Naive thymus-derived CD4-positive, alpha-beta T cell (primary cell): ENCODE results near the gene COL5A3. TPM values are rescaled to one million over a fixed set of nuclear protein-coding genes. Genes with fewer than 3 reads are reported as not detected.

ENCODE experiments used
- ATAC-seq: fragments of 150-1000 bp; cut with Tn5 transposase; 2 replicates; pipeline ENCODE4 v1.10.0; 2021; ENCODE audit warnings: mild to moderate bottlenecking, moderate library complexity
- CTCF ChIA-PET: fragments of 350-600 bp; sonication (Branson Sonifier 250); formaldehyde crosslinking; loops from one replicate; lab custom pipeline; 2021; ENCODE audit warnings: antibody characterized with exemption; lab: Charles Lee
- POLR2A ChIA-PET: fragments of 350-600 bp; sonication (Branson Sonifier 250); formaldehyde crosslinking; loops from one replicate; lab custom pipeline; 2021; ENCODE audit warnings: antibody characterized with exemption, inconsistent platforms; lab: Charles Lee
- DNase-seq, 9 donors: peaks; one replicate each; pipeline versions ENCODE4 v3.0.0 to v3.0.0-alpha.2; 2020 to 2022; ENCODE audit warnings: mixed read lengths in 1 of 9
- H3K27ac ChIP-seq: one replicate; pipeline ENCODE4 v1.7.0; 2013; ENCODE audit warnings: mild to moderate bottlenecking, low read depth, low read length, moderate library complexity
- H3K27me3 ChIP-seq, 2 donors: one replicate each; pipeline ENCODE4 v1.7.0; 2013; ENCODE audit warnings: low read length in 2 of 2, mild to moderate bottlenecking in 2 of 2, moderate library complexity in 2 of 2; ENCODE audit not compliant: control insufficient read depth in 2 of 2, insufficient read depth in 2 of 2
- H3K36me3 ChIP-seq, 3 experiments: 1 replicate in 2 of 3; 2 replicates in 1 of 3; pipeline ENCODE4 v1.7.0; 2013; ENCODE audit warnings: low read length in 3 of 3, mild to moderate bottlenecking in 3 of 3, moderate library complexity in 1 of 3; ENCODE audit not compliant: insufficient read depth in 3 of 3, control insufficient read depth in 2 of 3
- H3K4me1 ChIP-seq, 2 donors: one replicate each; pipeline ENCODE4 v1.7.0; 2013; ENCODE audit warnings: low read length in 2 of 2, mild to moderate bottlenecking in 2 of 2, moderate library complexity in 1 of 2; ENCODE audit not compliant: control insufficient read depth in 2 of 2, insufficient read depth in 2 of 2
- H3K4me3 ChIP-seq: 2 replicates; pipeline ENCODE4 v1.7.0; 2013; ENCODE audit warnings: mild to moderate bottlenecking, low read length
- H3K9me3 ChIP-seq, 3 experiments: 1 replicate in 2 of 3; 2 replicates in 1 of 3; pipeline ENCODE4 v1.7.0; 2013; ENCODE audit warnings: low read length in 3 of 3; ENCODE audit not compliant: control insufficient read depth in 2 of 3
- H3K27ac Mint-ChIP-seq, 9 donors: one replicate each; pipeline ENCODE4 v1.8.0; 2020 to 2022; ENCODE audit warnings: mixed read lengths in 9 of 9, mild to moderate bottlenecking in 8 of 9, moderate library complexity in 5 of 9, inconsistent platforms in 2 of 9
- H3K27me3 Mint-ChIP-seq, 5 donors: one replicate each; pipeline ENCODE4 v1.8.0; 2021 to 2022; ENCODE audit warnings: mixed read lengths in 5 of 5, mild to moderate bottlenecking in 1 of 5
- H3K36me3 Mint-ChIP-seq, 5 donors: one replicate each; pipeline ENCODE4 v1.8.0; 2020 to 2022; ENCODE audit warnings: mixed read lengths in 5 of 5, mild to moderate bottlenecking in 3 of 5, inconsistent platforms in 1 of 5
- H3K4me1 Mint-ChIP-seq, 7 donors: one replicate each; pipeline ENCODE4 v1.8.0; 2020 to 2022; ENCODE audit warnings: mixed read lengths in 7 of 7, mild to moderate bottlenecking in 3 of 7, inconsistent platforms in 1 of 7
- H3K4me3 Mint-ChIP-seq, 10 donors: one replicate each; pipeline ENCODE4 v1.8.0; 2020 to 2022; ENCODE audit warnings: mild to moderate bottlenecking in 10 of 10, mixed read lengths in 10 of 10, moderate library complexity in 6 of 10, inconsistent platforms in 2 of 10
- H3K9me3 Mint-ChIP-seq, 11 donors: one replicate each; pipeline ENCODE4 v1.8.0; 2020 to 2022; ENCODE audit warnings: mixed read lengths in 11 of 11, mild to moderate bottlenecking in 4 of 11, inconsistent platforms in 1 of 11, moderate library complexity in 1 of 11
- intact Hi-C, 2 donors: fragments of 100-400 bp; cut with micrococcal nuclease; formaldehyde crosslinking; loops; one replicate each; pipeline ENCODE4 v1.15.1; 2023
- polyA plus RNA-seq, 2 donors: library from polyadenylated mRNA; unstranded; fragments of 300-500 nt; fragmentation: Illumina TruSeq; gene quantifications; one replicate each; pipeline ENCODE4 v1.2.3, GENCODE V29; 2021
- total RNA-seq, 6 experiments: library from RNA in 5 of 6; stranded (reverse) in 5 of 6; gene quantifications; 1 replicate in 5 of 6; 2 replicates in 1 of 6; pipeline ENCODE4 v1.2.3 and lab custom pipeline; 2021 to 2026

Gene COL5A3
- total and polyA plus RNA-seq, 7 experiments from 2014 or later = 0.05 to 1.9 (median 0.09) TPM; not detected in 3

DNA sequence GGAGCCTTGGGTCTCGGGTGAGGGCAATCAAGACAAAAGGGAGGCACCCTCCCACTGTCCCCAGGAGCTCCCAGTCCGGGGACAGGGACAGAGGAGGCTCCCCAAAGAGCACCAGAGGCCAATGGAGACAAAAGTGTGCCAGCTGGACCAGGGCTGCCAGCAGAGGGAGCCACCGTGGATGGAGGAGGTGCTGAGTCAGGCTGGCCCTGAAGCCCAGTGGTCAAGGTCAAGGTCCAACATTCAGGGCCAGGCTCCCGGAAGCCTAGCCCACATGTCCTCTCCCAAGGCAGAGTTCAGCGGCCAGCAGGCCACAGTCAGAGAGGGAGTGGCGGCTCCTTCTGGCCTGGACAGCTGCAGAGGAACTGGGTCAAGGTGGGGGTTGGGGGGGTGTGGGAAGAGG lies 8.4 kb downstream of the COL5A3 start:
- ATAC-seq (no peak), DNase-seq (peak in 1 of 9 donors; percentile 29)
- Mint-ChIP-seq H3K9me3 (peaks cover 0 to 4% (median 0%) of the 10 kb centered on the region in 11 donors), H3K4me1 (peaks cover 0 to 14% (median 7%) of the 10 kb centered on the region in 7 donors), H3K27ac (peak overlapping the region in 1 of 9 donors; percentile 22), H3K36me3 (no peaks in the 10 kb centered on the region), H3K27me3 (peaks cover 9 to 56% (median 46%) of the 10 kb centered on the region in 5 donors), H3K4me3 (no peak overlapping the region)
- Histone ChIP-seq H3K4me1 (peaks cover 0 to 3% of the 10 kb centered on the region in 2 donors), H3K27me3 (no peaks in the 10 kb centered on the region), H3K4me3 (no peak overlapping the region), H3K27ac (no peak overlapping the region), H3K9me3 (no peaks in the 10 kb centered on the region), H3K36me3 (no peaks in the 10 kb centered on the region)
- ChIA-PET POLR2A (no interaction called here), CTCF (interaction anchor here (0.6 kb wide), 1 partner anchor 80 kb away, joined by 3 read pairs; no protein-coding TSS in a partner anchor)
- intact Hi-C loops = loop anchor here in 1 of 2 donors (5.0 kb wide), 2 partner anchors 155 to 865 kb away; no protein-coding TSS in a partner anchor

DNA sequence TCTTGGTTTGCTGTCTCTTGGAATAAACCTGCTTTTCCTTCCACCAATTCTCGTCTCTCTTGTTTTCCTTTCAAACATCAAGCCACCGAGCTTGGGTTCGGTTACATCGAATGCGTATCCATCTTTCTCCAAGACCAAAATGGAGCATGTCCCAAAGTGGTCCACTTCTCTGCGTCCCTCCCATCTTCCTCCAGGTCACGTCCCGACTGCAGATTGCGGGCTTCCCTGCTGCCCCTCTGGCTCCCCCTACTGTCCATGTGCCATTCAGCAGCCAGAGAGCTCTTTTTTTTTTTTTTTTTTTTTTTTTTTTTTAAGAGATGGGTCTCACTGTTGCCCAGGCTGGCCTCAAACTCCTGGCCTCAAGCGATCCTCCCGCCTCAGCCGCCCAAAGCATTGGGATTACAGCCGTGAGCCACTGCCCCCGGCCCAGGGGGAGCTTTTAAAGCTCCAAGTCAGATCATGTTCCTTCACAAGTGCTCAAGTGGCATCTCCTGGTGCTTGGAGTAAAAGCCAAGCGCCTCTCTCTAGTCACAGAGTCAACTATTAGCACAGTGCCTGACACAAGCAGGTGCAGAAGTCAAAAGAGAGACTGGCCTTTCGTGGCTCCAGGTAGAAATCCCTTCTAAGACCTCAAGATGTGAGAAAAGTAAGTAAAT lies 10.0 kb downstream of the COL5A3 start:
- ATAC-seq = peak; percentile 54
- H3K27ac Mint-ChIP-seq = peak overlapping the region in 2 of 9 donors; percentile 17 to 28
- Histone ChIP-seq H3K9me3 (no peaks in the 10 kb centered on the region), H3K27ac (no peak overlapping the region), H3K4me3 (no peak overlapping the region), H3K27me3 (no peaks in the 10 kb centered on the region), H3K4me1 (peaks cover 0 to 3% of the 10 kb centered on the region in 2 donors), H3K36me3 (no peaks in the 10 kb centered on the region)
- H3K4me3 Mint-ChIP-seq = no peak overlapping the region
- DNase-seq = peak; percentile 34 to 74 (median 48)
- H3K9me3 Mint-ChIP-seq = peaks cover 0 to 3% (median 0%) of the 10 kb centered on the region in 11 donors
- peaks cover 0 to 8% (median 6%) of the 10 kb centered on the region in 7 donors for H3K4me1 Mint-ChIP-seq
- peaks cover 5 to 54% (median 45%) of the 10 kb centered on the region in 5 donors for H3K27me3 Mint-ChIP-seq
- intact Hi-C loops = loop anchor here (1.0 to 5.0 kb wide), 3 partner anchors 69 to 863 kb away; no protein-coding TSS in a partner anchor
- H3K36me3 Mint-ChIP-seq = no peaks in the 10 kb centered on the region
- ChIA-PET POLR2A (interaction anchor here (0.6 kb wide), 1 partner anchor 147 kb away, joined by 3 read pairs; no protein-coding TSS in a partner anchor), CTCF (interaction anchor here (0.6 to 1.3 kb wide), 8 partner anchors 8 to 1169 kb away, joined by 3 to 5 read pairs (median 4); no protein-coding TSS in a partner anchor)

DNA sequence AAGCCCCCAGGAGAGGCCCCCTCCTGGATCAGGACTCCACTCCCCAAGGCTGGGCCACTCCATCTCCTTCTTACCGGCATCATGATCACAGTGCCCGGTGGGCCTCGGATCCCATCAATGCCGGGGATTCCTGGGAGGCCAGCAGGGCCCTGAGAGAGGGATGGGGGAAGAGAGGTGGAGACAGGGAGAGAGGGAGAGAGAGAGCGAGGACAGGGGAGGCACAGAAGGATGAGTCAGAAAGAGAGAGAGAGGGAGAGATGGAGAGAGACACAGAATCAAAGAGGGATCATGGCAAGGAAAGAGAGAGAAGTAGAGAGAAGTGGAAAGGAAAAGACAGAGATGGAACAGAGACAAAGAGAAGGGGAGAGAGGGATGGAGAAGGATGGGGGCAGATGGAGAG lies 13.8 kb downstream of the COL5A3 start:
- no peak overlapping the region for H3K27ac Mint-ChIP-seq
- H3K27me3 Mint-ChIP-seq = peaks cover 5 to 34% (median 28%) of the 10 kb centered on the region in 5 donors
- no peak for DNase-seq
- H3K27me3 ChIP-seq = no peaks in the 10 kb centered on the region
- intact Hi-C loops = no loop called here
- H3K4me1 Mint-ChIP-seq = peaks cover 0 to 7% (median 5%) of the 10 kb centered on the region in 7 donors
- no peaks in the 10 kb centered on the region for H3K36me3 Mint-ChIP-seq
- no peaks in the 10 kb centered on the region for H3K9me3 ChIP-seq
- ATAC-seq = no peak
- H3K27ac ChIP-seq = no peak overlapping the region
- no peak overlapping the region for H3K4me3 Mint-ChIP-seq
- H3K9me3 Mint-ChIP-seq = peaks cover 0 to 1% (median 0%) of the 10 kb centered on the region in 11 donors
- peaks cover 0 to 3% of the 10 kb centered on the region in 2 donors for H3K4me1 ChIP-seq
- H3K36me3 ChIP-seq = no peaks in the 10 kb centered on the region
- ChIA-PET CTCF (no interaction called here), POLR2A (no interaction called here)
- no peak overlapping the region for H3K4me3 ChIP-seq

DNA sequence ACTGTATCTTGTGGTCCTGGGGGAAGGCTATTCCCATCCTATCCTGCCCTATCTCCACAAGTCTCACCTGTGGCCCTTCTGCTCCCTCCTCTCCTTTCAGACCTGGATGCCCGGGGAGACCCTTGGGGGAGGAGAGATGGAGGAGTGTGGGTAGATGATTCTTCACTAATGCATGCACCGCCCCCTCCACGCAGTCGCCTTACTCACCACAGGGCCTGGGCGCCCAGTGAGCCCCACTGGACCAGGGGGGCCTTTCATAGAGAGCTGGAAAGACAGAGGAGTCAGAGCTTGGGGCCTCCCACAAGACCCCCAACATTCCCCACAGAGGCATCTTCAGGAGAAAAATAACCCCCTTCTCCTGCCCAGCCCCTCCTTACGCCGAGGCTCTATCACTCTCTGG lies 14.3 kb downstream of the COL5A3 start:
- H3K27me3 ChIP-seq = no peaks in the 10 kb centered on the region
- no peaks in the 10 kb centered on the region for H3K9me3 ChIP-seq
- ATAC-seq (no peak), DNase-seq (no peak)
- Mint-ChIP-seq H3K27me3 (peaks cover 5 to 36% (median 24%) of the 10 kb centered on the region in 5 donors), H3K4me3 (no peak overlapping the region), H3K4me1 (peaks cover 0 to 7% (median 5%) of the 10 kb centered on the region in 7 donors), H3K36me3 (no peaks in the 10 kb centered on the region), H3K9me3 (peaks cover 0 to 1% (median 0%) of the 10 kb centered on the region in 11 donors), H3K27ac (no peak overlapping the region)
- H3K4me3 ChIP-seq = no peak overlapping the region
- no peak overlapping the region for H3K27ac ChIP-seq
- ChIA-PET CTCF (no interaction called here), POLR2A (no interaction called here)
- intact Hi-C loops = no loop called here
- no peaks in the 10 kb centered on the region for H3K36me3 ChIP-seq
- peaks cover 0 to 3% of the 10 kb centered on the region in 2 donors for H3K4me1 ChIP-seq

DNA sequence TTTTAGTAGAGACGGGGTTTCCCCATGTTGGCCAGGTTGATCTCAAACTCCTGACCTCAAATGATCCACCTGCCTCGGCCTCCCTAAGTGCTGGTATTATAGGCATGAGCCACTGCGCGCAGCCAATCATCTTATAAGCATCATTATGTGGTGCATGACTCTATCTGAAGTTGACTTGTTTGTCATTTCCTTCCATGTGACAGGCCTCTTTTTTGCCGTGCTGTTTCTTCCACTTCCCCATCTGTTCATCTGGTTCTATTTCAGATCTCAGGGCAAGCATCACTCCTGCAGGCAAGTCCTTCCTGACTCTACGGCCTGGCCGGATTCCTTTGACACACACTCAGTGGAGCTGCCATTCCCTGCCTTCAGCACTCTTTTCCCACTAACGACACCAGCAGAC lies 15.2 kb downstream of the COL5A3 start:
- H3K27me3 ChIP-seq = no peaks in the 10 kb centered on the region
- no peaks in the 10 kb centered on the region for H3K36me3 Mint-ChIP-seq
- no peak overlapping the region for H3K4me3 ChIP-seq
- H3K9me3 ChIP-seq = no peaks in the 10 kb centered on the region
- H3K27ac ChIP-seq = no peak overlapping the region
- ChIA-PET POLR2A (no interaction called here), CTCF (no interaction called here)
- no peak overlapping the region for H3K4me3 Mint-ChIP-seq
- no peaks in the 10 kb centered on the region for H3K36me3 ChIP-seq
- H3K27me3 Mint-ChIP-seq = peaks cover 3 to 30% (median 18%) of the 10 kb centered on the region in 5 donors
- ATAC-seq (no peak), DNase-seq (no peak)
- H3K27ac Mint-ChIP-seq = no peak overlapping the region
- intact Hi-C loops = no loop called here
- peaks cover 0 to 1% (median 0%) of the 10 kb centered on the region in 11 donors for H3K9me3 Mint-ChIP-seq
- peaks cover 0 to 3% of the 10 kb centered on the region in 2 donors for H3K4me1 ChIP-seq
- peaks cover 0 to 3% (median 2%) of the 10 kb centered on the region in 7 donors for H3K4me1 Mint-ChIP-seq

DNA sequence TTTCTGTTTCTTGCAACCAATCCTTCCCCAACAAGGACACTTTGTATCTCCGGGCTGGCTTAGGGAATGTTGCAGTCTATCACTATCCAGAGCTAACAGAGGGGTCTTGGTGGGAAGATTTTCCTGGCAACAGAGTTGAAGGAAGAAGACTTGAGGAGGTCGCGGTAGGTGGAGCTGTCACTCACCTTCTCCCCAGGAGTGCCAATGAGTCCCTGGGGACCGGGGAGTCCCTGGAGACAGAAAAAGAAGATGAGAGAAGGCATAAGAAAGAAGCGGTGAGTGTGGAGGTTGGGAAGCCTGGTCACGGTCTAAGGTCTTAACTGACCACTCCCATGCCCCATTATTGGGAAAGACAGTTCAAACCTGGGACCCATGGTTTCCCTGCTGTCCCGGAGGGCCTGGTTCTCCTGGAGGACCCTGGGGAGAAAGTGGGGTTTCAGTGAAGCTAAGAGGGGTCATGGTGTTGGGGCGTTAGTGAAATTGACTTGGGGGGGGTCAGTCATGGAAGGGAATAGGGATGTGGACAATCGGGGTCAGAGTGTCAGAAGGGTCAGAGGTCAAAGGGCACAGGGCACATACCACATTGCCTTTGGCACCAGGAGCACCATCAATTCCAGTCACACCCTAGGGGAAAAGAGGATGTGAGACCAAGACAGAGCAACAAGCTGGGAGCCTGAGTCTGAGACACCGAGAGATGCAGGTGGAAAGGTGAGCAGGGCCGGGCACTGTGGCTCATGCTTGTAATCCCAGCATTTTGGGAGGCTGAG lies 18.7 kb downstream of the COL5A3 start:
- H3K27ac Mint-ChIP-seq = no peak overlapping the region
- no peaks in the 10 kb centered on the region for H3K9me3 ChIP-seq
- H3K36me3 ChIP-seq = no peaks in the 10 kb centered on the region
- no peaks in the 10 kb centered on the region for H3K4me1 ChIP-seq
- no peak overlapping the region for H3K27ac ChIP-seq
- H3K4me3 ChIP-seq = no peak overlapping the region
- ATAC-seq (no peak), DNase-seq (no peak)
- ChIA-PET CTCF (interaction anchor here (1.1 kb wide), 1 partner anchor 9 kb away, joined by 4 read pairs; no protein-coding TSS in a partner anchor), POLR2A (no interaction called here)
- intact Hi-C loops = no loop called here
- H3K27me3 ChIP-seq = no peaks in the 10 kb centered on the region
- peaks cover 0 to 1% (median 0%) of the 10 kb centered on the region in 11 donors for H3K9me3 Mint-ChIP-seq
- H3K4me1 Mint-ChIP-seq = no peaks in the 10 kb centered on the region
- no peak overlapping the region for H3K4me3 Mint-ChIP-seq
- H3K36me3 Mint-ChIP-seq = no peaks in the 10 kb centered on the region
- H3K27me3 Mint-ChIP-seq = peaks cover 0 to 12% (median 1%) of the 10 kb centered on the region in 5 donors
